HEK293T (cell line): ENCODE measurements around the gene SYNE2.

ENCODE experiments used
- CTCF ChIA-PET: fragments of 350-600 bp; formaldehyde crosslinking; extraction: SDS; loops from one replicate; lab custom pipeline; 2021; ENCODE audit warnings: antibody characterized with exemption, inconsistent platforms; lab: Yijun Ruan, JAX
- POLR2A ChIA-PET: fragments of 350-600 bp; formaldehyde crosslinking; extraction: SDS; loops from one replicate; lab custom pipeline; 2020; ENCODE audit warnings: antibody characterized with exemption, inconsistent platforms; lab: Yijun Ruan, JAX
- DNase-seq: peaks from one replicate; pipeline ENCODE4 v3.0.0; 2012; ENCODE audit warnings: mixed read lengths; ENCODE audit errors: extremely low spot score
- ARNT ChIP-seq: fragments of 450-650 bp; IDR thresholded peaks from 2 replicates; pipeline ENCODE4 v1.6.1; 2017; ENCODE audit warnings: mild to moderate bottlenecking
- BHLHE40 ChIP-seq: fragments of 450-650 bp; IDR thresholded peaks from 2 replicates; pipeline ENCODE4 v1.6.1; 2016; ENCODE audit warnings: mild to moderate bottlenecking, moderate library complexity, borderline replicate concordance
- CTBP1 ChIP-seq: fragments of 450-650 bp; IDR thresholded peaks from 2 replicates; pipeline ENCODE4 v1.6.1; 2016; ENCODE audit warnings: borderline replicate concordance
- ELF4 ChIP-seq: fragments of 450-650 bp; IDR thresholded peaks from 2 replicates; pipeline ENCODE4 v1.6.1; 2017; ENCODE audit warnings: antibody characterized with exemption
- FOXA1 ChIP-seq: fragments of 450-650 bp; IDR thresholded peaks from 2 replicates; pipeline ENCODE4 v1.6.1; 2016; ENCODE audit warnings: mild to moderate bottlenecking
- FOXK2 ChIP-seq: fragments of 450-650 bp; IDR thresholded peaks from 2 replicates; pipeline ENCODE4 v1.6.1; 2016; ENCODE audit warnings: mild to moderate bottlenecking
- FOXM1 ChIP-seq: fragments of 450-650 bp; IDR thresholded peaks from 2 replicates; pipeline ENCODE4 v1.6.1; 2017; ENCODE audit warnings: mild to moderate bottlenecking, borderline replicate concordance
- HDGF ChIP-seq: fragments of 450-650 bp; IDR thresholded peaks from 2 replicates; pipeline ENCODE4 v1.6.1; 2017; ENCODE audit warnings: antibody characterized with exemption, borderline replicate concordance
- L3MBTL2 ChIP-seq: fragments of 450-650 bp; conservative IDR thresholded peaks from 2 replicates; pipeline ENCODE4 v1.6.1; 2016; ENCODE audit warnings: mild to moderate bottlenecking
- LEF1 ChIP-seq: fragments of 450-650 bp; IDR thresholded peaks from 2 replicates; pipeline ENCODE4 v1.6.1; 2017; ENCODE audit warnings: mild to moderate bottlenecking, borderline replicate concordance
- NFRKB ChIP-seq: fragments of 450-650 bp; IDR thresholded peaks from 2 replicates; pipeline ENCODE4 v1.6.1; 2016; ENCODE audit warnings: mild to moderate bottlenecking, moderate library complexity
- SP1 ChIP-seq: fragments of 450-650 bp; IDR thresholded peaks from 2 replicates; pipeline ENCODE4 v1.6.1; 2017
- SUZ12 ChIP-seq: fragments of 450-650 bp; IDR thresholded peaks from 2 replicates; pipeline ENCODE4 v1.6.1; 2016; ENCODE audit warnings: mild to moderate bottlenecking
- TARDBP ChIP-seq: fragments of 450-650 bp; IDR thresholded peaks from 2 replicates; pipeline ENCODE4 v1.6.1; 2016
- ZNF384 ChIP-seq: fragments of 450-650 bp; IDR thresholded peaks from 2 replicates; pipeline ENCODE4 v1.6.1; 2016
- TF ChIP-seq, protein P1 (sequence below): fragments of 450-650 bp; IDR thresholded peaks from 2 replicates; pipeline ENCODE4 v1.6.1; 2016

SYNE2 gene

DNA sequence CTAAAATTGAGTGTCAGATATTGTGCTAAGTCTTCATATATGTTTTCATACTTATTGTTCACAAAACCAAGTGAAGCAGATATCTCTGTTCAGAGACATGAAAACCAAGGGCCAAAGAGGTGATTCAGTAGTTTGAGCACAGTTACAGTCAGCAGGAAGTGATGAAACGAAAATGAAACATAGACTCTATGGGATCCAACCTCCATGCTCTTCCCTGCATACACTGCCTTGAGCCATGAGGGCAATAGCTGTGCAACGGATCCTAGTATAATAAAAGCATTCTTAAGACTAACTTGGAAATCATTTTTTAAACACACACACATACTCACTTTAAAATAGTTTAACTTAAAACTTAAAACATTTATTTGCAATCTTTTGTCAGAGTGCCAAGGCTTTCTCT is 413.4 kb downstream of the SYNE2 start:
- TF ChIP-seq L3MBTL2 (no peak), CTBP1 (no peak), ZNF384 (no peak), FOXK2 (no peak), FOXM1 (no peak), ARNT (no peak), ELF4 (no peak), SP1 (no peak), TARDBP (no peak), BHLHE40 (no peak), HDGF (no peak), FOXA1 (no peak), LEF1 (no peak), SUZ12 (no peak), NFRKB (no peak)
- TF ChIP-seq, protein P1, sequence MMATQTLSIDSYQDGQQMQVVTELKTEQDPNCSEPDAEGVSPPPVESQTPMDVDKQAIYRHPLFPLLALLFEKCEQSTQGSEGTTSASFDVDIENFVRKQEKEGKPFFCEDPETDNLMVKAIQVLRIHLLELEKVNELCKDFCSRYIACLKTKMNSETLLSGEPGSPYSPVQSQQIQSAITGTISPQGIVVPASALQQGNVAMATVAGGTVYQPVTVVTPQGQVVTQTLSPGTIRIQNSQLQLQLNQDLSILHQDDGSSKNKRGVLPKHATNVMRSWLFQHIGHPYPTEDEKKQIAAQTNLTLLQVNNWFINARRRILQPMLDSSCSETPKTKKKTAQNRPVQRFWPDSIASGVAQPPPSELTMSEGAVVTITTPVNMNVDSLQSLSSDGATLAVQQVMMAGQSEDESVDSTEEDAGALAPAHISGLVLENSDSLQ, result no peak
- no peak for DNase-seq
- ChIA-PET CTCF (no interaction called here), POLR2A (no interaction called here)

- no peak for TF ChIP-seq FOXA1
- no peak for TF ChIP-seq NFRKB
- TF ChIP-seq SUZ12, result no peak
- no peak for TF ChIP-seq TARDBP
- no peak for TF ChIP-seq ARNT
- no peak for TF ChIP-seq FOXM1
- no peak for DNase-seq
- ChIA-PET POLR2A (no interaction called here), CTCF (no interaction called here)
Observed at GRCh38 chr14:64272019-64272418, 419.2 kb downstream of the SYNE2 start.
